SH-SY5Y (cell line): Measurements from ENCODE around the gene TCP11L1.

ENCODE experiments used
- GATA2 ChIP-seq: IDR thresholded peaks from 2 replicates; pipeline ENCODE4 v1.6.1; 2011; ENCODE audit warnings: mild to moderate bottlenecking, low read depth, low read length
- GATA3 ChIP-seq: IDR thresholded peaks from 2 replicates; pipeline ENCODE4 v1.6.1; 2011; ENCODE audit warnings: low read depth, mild to moderate bottlenecking, low read length, moderate library complexity

The TCP11L1 gene

DNA sequence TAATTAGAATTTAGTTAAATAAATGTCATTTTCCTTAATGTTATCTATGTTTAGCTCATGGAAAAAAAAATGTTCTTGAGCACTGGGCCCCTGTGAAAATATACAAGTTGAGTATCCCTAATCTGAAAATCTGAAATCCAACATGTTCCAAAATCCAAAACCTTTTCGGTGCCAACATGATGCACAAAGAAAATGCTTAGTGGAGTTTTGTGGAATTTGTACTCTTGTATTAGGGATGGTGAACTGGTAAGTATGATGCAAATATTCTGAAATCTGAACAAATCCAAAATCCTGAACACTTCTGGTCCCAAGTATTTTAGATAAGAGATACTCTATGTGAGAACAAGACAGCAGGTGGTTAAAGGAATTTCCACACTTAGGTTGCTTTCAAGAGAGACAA, 44.5 kb downstream of the TCP11L1 start:
- TF ChIP-seq GATA2: no peak

DNA sequence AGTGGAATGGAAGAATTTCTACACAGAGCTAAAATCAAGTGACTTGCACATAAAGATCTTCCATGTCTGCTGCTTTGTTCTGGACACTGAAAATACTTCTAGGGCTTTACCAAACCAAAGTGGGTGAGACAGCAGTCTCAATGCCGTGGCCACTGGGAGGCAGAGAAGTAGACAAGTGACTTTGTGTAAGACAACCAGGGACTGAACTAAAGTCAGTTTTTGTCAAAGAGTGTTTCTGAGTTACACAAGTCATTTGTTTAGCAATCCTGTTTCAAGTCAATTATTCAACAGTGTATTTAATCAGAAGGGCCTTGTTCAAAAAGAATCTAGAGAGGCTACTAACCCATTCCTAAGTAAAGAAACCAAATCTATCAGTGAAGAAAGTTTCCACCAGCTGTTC, 46.6 kb downstream of the TCP11L1 start:
- TF ChIP-seq GATA3 (no peak), GATA2 (no peak)

DNA sequence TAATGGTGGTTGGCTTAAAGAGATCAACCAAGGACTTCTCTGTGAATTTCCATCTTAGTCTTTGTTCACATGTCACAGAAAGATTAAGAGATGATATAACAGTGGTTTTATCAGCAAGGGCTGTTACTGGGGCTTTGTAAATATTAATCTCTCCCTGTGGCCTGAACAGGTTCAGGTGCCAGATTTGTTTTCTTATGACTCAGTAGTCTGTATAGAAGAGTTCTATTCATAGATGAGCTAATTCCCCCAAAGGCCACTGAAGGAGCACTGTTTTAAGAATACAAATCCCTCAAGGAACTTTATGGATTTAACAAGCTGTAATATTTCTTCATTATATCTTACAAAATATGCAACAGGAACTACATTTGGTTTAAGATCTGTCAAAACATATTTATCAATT, 50.4 kb downstream of the TCP11L1 start:
- TF ChIP-seq GATA3 (no peak), GATA2 (no peak)

DNA sequence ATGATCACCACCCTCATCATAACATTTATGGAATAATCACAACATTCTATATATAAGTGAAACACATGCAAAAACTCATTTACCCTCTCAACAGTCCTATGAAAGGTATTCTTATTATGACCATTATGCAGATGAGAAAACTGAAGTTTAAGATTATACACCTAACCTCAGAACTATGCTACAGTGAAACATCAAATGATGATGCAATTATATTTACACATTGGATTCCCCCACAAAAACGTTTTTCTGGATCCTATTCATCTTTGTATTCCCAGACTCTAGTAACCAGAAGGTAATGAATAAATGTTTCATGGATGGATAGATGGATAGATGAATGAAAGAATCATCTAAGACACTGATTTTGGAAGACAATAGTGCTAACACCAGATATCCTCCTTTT, 54.8 kb downstream of the TCP11L1 start:
- no peak for TF ChIP-seq GATA3

DNA sequence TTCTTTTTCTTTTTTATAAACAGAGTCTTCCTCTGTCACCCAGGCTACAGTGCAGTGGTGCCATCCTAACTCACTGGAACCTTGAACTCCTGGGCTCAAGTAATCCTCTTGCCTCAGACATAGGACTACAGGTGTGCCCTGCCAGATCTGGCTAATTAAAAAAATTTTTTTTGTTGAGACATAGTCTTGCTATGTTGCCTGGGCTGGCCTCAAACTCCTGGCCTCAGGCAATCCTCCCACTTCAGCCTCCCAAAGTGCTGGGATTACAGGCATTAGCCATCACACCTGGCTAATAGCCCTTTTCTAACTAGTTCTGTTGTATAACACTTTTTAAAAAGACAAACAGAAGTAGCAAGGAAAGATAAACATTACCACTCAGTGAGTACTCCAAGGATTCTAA, 64.5 kb downstream of the TCP11L1 start:
- TF ChIP-seq GATA2 (no peak), GATA3 (no peak)

DNA sequence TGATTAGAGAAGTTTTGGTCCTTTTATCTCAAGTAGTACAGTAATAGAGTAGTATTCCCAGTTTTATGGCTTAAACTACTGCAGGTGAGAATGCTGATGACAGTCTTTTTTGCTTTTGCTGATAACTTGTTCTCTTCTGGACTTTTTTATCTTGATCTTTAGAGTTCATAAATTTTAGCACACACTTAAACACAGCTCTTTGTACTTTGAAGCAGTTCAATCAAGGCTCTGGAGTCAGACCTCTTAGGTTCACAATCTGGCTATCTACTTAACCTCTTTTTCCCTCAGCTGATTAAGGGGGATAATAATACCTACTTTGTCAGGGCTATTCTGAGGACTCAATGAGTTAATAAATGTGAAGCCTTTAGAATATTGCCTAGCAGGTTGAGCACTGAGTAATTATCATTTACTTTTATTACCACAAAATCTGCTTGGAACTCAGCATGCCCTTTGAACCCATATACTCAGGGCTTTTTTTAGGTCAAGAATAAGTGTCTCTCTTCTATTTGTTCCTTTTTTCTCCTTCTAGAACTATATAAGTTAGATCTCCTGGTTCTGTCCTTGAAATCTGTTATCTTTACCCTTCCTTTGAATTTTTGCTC, 70.0 kb downstream of the TCP11L1 start:
- TF ChIP-seq GATA3 (no peak), GATA2 (no peak)

DNA sequence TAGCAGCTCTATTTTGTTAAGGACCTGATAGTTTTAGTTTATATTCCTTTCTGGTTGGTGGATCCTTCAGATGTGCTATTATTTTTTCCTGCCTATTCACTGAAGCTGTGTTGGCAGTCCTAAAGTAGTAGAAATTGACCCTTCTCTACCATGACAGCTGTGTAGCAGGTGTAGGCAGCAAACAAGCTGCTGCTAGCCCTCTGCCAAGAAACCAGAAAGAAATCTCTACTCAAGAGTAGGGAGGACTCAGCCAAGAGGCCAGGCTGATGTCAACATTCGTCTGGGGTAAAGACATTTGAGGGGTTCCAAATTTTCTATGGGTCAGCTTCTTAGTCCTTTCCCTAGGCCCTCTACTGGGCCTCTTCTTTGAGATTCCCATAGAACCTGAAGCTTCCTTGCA, 70.7 kb downstream of the TCP11L1 start:
- no peak for TF ChIP-seq GATA2
- TF ChIP-seq GATA3: no peak

DNA sequence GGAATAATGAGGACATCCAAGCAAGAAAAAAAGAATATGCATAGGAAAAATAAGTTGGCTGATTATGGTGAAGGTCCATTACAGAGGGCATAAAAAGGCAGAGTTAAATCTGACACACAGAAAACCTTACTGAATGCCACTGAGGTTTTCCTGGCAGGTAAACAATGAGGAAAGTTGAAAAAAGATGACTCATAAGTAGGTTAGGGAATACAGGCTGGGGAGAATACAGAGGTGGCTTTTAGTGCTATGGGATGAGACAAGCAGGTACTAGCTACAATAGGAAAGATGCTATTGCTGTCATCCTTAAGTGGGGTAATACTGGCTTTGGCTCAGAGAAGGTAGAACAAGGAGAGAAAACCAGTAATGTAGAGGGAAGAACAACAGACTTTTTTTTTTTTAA, 77.2 kb downstream of the TCP11L1 start:
- TF ChIP-seq GATA3 (no peak), GATA2 (no peak)
